HAP-1 (cell line): ENCODE results near the gene ITPR2.
A peak's percentile ranks its signal among the peaks of the same experiment; 100 is the strongest.

Experiments
- DNase-seq, 2 experiments: peaks; one replicate each; pipeline ENCODE4 v3.0.0-alpha.2; 2016 to 2020; ENCODE audit warnings: low spot score in 2 of 2
- H3K27me3 ChIP-seq: fragments of 250-450 bp; sonication (Bioruptor Pico); 2 replicates; pipeline ENCODE4 v1.5.1; 2020; ENCODE audit warnings: low read depth, mild to moderate bottlenecking, moderate library complexity
- H3K36me3 ChIP-seq: fragments of 250-450 bp; sonication (Bioruptor Pico); replicated peaks from 2 replicates; pipeline ENCODE4 v1.5.1; 2020; ENCODE audit warnings: mild to moderate bottlenecking
- H3K4me1 ChIP-seq: fragments of 250-450 bp; sonication (Bioruptor Pico); 2 replicates; pipeline ENCODE4 v1.5.1; 2020; ENCODE audit warnings: mild to moderate bottlenecking
- H3K4me3 ChIP-seq: fragments of 250-450 bp; sonication (Bioruptor Pico); 2 replicates; pipeline ENCODE4 v1.5.1; 2020; ENCODE audit warnings: mild to moderate bottlenecking, moderate library complexity
- H3K9me3 ChIP-seq: fragments of 250-450 bp; sonication (Bioruptor Pico); 2 replicates; pipeline ENCODE4 v1.5.1; 2020; ENCODE audit warnings: mild to moderate bottlenecking, moderate library complexity
- in situ Hi-C: fragments of 300-500 bp; cut with MboI; formaldehyde crosslinking; loops from 3 replicates; pipeline ENCODE4 v1.14.3; 2020; ENCODE audit warnings: low sequenced_read_pairs, inconsistent platforms, mixed read lengths

Gene ITPR2

GRCh38 chr12:26367991-26368730 is 464.8 kb downstream of the ITPR2 start:
- Histone ChIP-seq H3K27me3 (no peaks in the 10 kb centered on the region), H3K4me1 (no peaks in the 10 kb centered on the region), H3K9me3 (no peaks in the 10 kb centered on the region), H3K36me3 (no peaks in the 10 kb centered on the region), H3K4me3 (no peak overlapping the region)
- in situ Hi-C loops, result no loop called here
- no peak for DNase-seq

- Histone ChIP-seq H3K4me1 (no peaks in the 10 kb centered on the region), H3K36me3 (no peaks in the 10 kb centered on the region), H3K9me3 (no peaks in the 10 kb centered on the region), H3K27me3 (no peaks in the 10 kb centered on the region), H3K4me3 (no peak overlapping the region)
- in situ Hi-C loops, result no loop called here
- DNase-seq, result no peak
Observed at GRCh38 chr12:26361964-26362363, 471.0 kb downstream of the ITPR2 start.

- H3K4me1 ChIP-seq, result no peaks in the 10 kb centered on the region
- no peak for DNase-seq
- in situ Hi-C loops, result no loop called here
- no peaks in the 10 kb centered on the region for H3K27me3 ChIP-seq
- H3K9me3 ChIP-seq, result no peaks in the 10 kb centered on the region
- H3K36me3 ChIP-seq, result no peaks in the 10 kb centered on the region
- H3K4me3 ChIP-seq, result no peak overlapping the region
Observed at GRCh38 chr12:26360062-26360461, 472.9 kb downstream of the ITPR2 start.

DNA sequence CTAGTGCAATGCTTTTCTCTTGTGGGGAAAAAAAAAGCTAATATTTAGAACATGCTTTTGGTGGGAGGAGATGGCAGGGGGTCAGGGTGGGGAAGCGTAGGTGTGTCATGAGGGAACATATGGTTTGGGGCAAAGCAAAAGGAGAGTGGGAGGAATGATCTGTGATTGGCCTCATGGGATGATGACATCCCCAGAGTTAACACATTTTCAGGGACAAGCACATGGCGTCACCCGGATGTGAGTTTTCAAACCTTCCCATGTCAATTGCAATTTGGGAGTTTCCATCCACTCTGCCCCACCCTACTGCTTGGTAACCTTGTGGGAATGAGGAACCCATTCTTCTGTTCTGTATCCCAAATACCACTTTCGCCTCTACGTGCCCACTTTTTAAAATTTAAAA is 473.4 kb downstream of the ITPR2 start:
- Histone ChIP-seq H3K4me3 (no peak overlapping the region), H3K36me3 (no peaks in the 10 kb centered on the region), H3K9me3 (no peaks in the 10 kb centered on the region), H3K4me1 (no peaks in the 10 kb centered on the region), H3K27me3 (no peaks in the 10 kb centered on the region)
- no peak for DNase-seq
- in situ Hi-C loops, result no loop called here

GRCh38 chr12:26358651-26359050 is 474.3 kb downstream of the ITPR2 start:
- H3K9me3 ChIP-seq, result no peaks in the 10 kb centered on the region
- in situ Hi-C loops, result no loop called here
- DNase-seq, result no peak
- no peaks in the 10 kb centered on the region for H3K36me3 ChIP-seq
- H3K4me1 ChIP-seq, result no peaks in the 10 kb centered on the region
- no peaks in the 10 kb centered on the region for H3K27me3 ChIP-seq
- no peak overlapping the region for H3K4me3 ChIP-seq

GRCh38 chr12:26347300-26347699 is 485.7 kb downstream of the ITPR2 start:
- Histone ChIP-seq H3K36me3 (no peaks in the 10 kb centered on the region), H3K9me3 (no peaks in the 10 kb centered on the region), H3K27me3 (no peaks in the 10 kb centered on the region), H3K4me1 (peaks cover 16% of the 10 kb centered on the region), H3K4me3 (no peak overlapping the region)
- no peak for DNase-seq
- in situ Hi-C loops, result no loop called here

DNA sequence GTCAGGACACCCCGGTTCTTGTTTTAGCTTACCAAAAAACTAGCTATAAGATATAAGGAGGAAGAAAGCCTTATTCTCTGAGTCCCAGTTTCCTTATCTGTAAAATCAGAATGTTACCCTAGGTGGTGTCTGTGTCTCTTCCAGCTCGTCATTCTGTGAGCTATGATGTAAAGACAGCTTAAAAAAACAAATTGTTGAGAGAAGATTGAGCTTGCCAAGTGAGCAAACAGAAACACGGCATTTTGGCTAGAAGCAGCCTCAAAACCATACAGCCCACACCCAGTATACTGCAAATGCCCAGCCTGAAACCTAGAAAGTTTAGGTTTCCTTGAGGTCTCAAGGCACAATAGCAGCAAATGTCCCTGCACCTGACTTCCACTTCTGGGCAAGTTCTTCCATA is 486.3 kb downstream of the ITPR2 start:
- no peak for DNase-seq
- Histone ChIP-seq H3K4me1 (peaks cover 21% of the 10 kb centered on the region), H3K36me3 (no peaks in the 10 kb centered on the region), H3K27me3 (no peaks in the 10 kb centered on the region), H3K4me3 (no peak overlapping the region), H3K9me3 (no peaks in the 10 kb centered on the region)
- in situ Hi-C loops, result no loop called here

GRCh38 chr12:26345471-26346003 is 487.5 kb downstream of the ITPR2 start:
- H3K36me3 ChIP-seq, result no peaks in the 10 kb centered on the region
- in situ Hi-C loops, result no loop called here
- no peak overlapping the region for H3K4me3 ChIP-seq
- H3K4me1 ChIP-seq, result peaks cover 30% of the 10 kb centered on the region
- H3K27me3 ChIP-seq, result no peaks in the 10 kb centered on the region
- H3K9me3 ChIP-seq, result no peaks in the 10 kb centered on the region
- DNase-seq, result peak in 1 of 2 experiments; percentile 65

- Histone ChIP-seq H3K36me3 (no peaks in the 10 kb centered on the region), H3K27me3 (no peaks in the 10 kb centered on the region), H3K4me1 (peaks cover 30% of the 10 kb centered on the region), H3K4me3 (no peak overlapping the region), H3K9me3 (no peaks in the 10 kb centered on the region)
- DNase-seq, result peak; percentile 50 to 91
- in situ Hi-C loops, result no loop called here
Observed at GRCh38 chr12:26341491-26341890, 491.5 kb downstream of the ITPR2 start.

DNA sequence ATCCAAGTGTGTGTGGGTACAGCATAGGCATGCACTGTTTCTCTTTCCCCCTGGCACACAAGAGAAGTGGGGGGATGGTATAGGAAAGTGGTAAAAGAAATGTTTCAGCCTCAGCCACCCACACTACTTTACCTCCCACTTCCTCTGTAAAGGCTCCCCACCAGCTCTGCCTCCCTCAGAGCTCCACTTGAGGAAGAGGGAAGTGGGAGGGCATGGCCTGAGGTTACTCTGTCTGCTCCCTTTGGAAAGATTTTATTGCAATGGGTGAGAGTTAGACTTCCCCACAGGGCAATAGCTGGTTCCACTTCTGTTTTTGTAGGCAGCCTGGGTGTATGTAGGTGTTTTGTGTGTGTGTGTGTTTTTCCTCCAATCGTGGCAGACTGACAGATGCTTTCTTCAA is 492.3 kb downstream of the ITPR2 start:
- no peaks in the 10 kb centered on the region for H3K27me3 ChIP-seq
- no peak for DNase-seq
- H3K9me3 ChIP-seq, result no peaks in the 10 kb centered on the region
- H3K4me1 ChIP-seq, result peaks cover 26% of the 10 kb centered on the region
- H3K4me3 ChIP-seq, result no peak overlapping the region
- H3K36me3 ChIP-seq, result no peaks in the 10 kb centered on the region
- in situ Hi-C loops, result no loop called here

DNA sequence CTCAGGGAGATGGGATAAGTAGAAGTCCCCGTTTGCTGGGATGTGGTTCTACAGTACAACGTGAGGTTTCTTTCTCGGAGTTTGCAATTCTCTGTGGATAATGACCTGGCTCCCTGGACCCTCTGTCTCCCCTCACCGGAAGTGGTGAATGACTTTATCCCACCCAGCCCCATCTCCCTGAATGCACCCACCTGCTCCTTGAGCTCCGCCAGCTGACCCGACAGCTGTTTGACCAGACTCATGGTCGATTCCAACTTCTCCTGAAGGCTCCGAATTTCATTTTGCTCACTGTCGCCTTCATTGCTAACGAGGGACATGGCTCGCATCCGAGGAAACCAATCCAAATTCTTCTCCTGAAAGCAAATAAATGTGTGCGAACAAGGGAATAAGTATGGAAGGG is 493.0 kb downstream of the ITPR2 start:
- H3K9me3 ChIP-seq, result no peaks in the 10 kb centered on the region
- peaks cover 20% of the 10 kb centered on the region for H3K4me1 ChIP-seq
- no peak overlapping the region for H3K4me3 ChIP-seq
- H3K27me3 ChIP-seq, result no peaks in the 10 kb centered on the region
- in situ Hi-C loops, result no loop called here
- no peak for DNase-seq
- no peaks in the 10 kb centered on the region for H3K36me3 ChIP-seq

DNA sequence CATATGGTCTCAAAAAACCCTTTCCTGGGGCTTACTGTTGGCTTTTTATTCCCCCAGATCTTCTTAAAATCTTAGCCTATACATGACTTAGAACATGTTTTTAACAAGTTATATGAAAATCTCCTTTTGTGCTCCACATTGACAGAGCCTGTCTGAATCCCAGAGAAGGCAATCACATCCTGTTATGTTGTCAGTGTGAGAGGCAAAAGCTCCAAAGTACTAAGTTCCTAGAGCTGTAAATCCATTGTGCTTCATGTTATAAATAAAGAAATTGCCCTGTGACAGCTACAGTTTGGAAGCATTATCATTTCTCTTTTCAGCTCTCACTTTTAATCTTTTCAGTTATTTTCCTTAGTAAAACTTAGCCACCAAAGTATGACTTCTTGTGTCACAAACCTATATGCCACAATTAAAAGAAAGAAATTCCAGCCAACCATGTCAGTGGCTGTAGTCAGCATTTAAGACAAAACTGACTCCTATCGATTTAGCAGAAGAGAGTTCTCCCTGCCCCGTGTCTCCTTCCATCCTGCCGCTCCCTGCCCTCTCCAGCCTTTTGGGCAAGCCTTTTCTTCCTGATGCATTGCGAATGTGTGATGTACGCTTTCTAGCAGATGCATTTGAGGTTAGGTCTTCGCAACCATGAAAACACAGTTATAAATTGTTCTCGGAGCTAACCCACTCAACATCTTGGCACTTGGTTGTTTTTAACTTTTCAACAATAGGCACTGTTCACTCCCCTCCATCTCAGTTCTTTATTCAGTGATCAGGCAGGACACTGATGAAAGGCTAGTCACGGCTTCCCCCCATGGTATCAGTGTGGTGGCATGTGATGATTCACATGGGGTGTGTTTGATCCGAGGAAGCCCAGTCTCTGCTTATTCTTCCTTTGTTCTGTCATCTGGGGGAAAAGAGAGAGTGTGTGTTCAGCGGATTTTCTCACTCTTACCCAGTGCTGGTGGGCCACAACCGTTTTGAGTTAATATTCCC is 494.1 kb downstream of the ITPR2 start:
- H3K36me3 ChIP-seq, result no peaks in the 10 kb centered on the region
- peaks cover 14% of the 10 kb centered on the region for H3K4me1 ChIP-seq
- in situ Hi-C loops, result no loop called here
- no peaks in the 10 kb centered on the region for H3K27me3 ChIP-seq
- H3K4me3 ChIP-seq, result no peak overlapping the region
- H3K9me3 ChIP-seq, result no peaks in the 10 kb centered on the region
- no peak for DNase-seq

- in situ Hi-C loops, result no loop called here
Observed at GRCh38 chr12:26335651-26336050, 497.3 kb downstream of the ITPR2 start.

DNA sequence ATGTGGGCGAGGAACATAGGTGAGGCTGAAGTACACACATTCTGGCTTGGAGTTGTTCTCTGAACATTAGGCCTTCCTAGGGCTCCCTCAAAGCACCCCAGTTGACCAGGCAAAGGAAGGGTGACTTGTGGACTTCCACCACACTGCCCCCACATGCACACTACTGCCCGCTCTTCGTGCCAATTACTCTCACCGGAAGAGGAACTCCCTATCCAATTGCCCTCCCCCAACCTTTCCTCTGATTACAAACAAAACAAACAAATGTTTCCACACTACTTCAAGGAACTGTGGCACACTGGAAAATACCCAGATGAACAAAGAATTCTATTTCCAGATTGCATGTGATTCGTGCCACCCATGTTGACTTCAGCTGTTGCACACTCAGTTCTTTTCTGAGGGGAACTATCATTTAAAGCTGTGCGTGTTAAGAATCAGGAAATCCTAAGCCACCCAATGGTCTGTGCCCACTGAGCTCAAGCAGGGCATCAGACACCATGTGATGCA is 498.3 kb downstream of the ITPR2 start:
- no peak overlapping the region for H3K4me3 ChIP-seq
- DNase-seq, result no peak
- no peaks in the 10 kb centered on the region for H3K4me1 ChIP-seq
- no peaks in the 10 kb centered on the region for H3K36me3 ChIP-seq
- no peaks in the 10 kb centered on the region for H3K27me3 ChIP-seq
- H3K9me3 ChIP-seq, result no peaks in the 10 kb centered on the region
- in situ Hi-C loops, result no loop called here

More at GRCh38 chr12:26335651-26336050, 497.3 kb downstream of the ITPR2 start:
- Histone ChIP-seq H3K9me3 (no peaks in the 10 kb centered on the region), H3K4me1 (no peaks in the 10 kb centered on the region), H3K4me3 (no peak overlapping the region), H3K36me3 (no peaks in the 10 kb centered on the region), H3K27me3 (no peaks in the 10 kb centered on the region)
- DNase-seq, result no peak
